Hepatocyte (in vitro differentiated cells): Measurements from ENCODE around the gene TMEM106C. TPM values are rescaled to one million over a fixed set of nuclear protein-coding genes. Genes with fewer than 3 reads are reported as not detected.

Experiments used
- DNase-seq: peaks from one replicate; pipeline ENCODE4 v3.0.0-alpha.2; 2016; ENCODE audit warnings: low spot score
- H2AFZ ChIP-seq: fragments of 200-600 bp; sonication (generic); 2 replicates; pipeline ENCODE4 v1.6.0; 2016; ENCODE audit warnings: antibody characterized with exemption, mild to moderate bottlenecking
- H3K27ac ChIP-seq: fragments of 200-600 bp; sonication (generic); 2 replicates; pipeline ENCODE4 v1.5.1; 2016; ENCODE audit warnings: mild to moderate bottlenecking
- H3K27me3 ChIP-seq: fragments of 200-600 bp; sonication (generic); 2 replicates; pipeline ENCODE4 v1.6.1; 2016
- H3K36me3 ChIP-seq: fragments of 200-600 bp; sonication (generic); replicated peaks from 2 replicates; pipeline ENCODE4 v1.5.1; 2016; ENCODE audit warnings: low read depth; ENCODE audit not compliant: insufficient read depth
- H3K4me1 ChIP-seq: fragments of 200-600 bp; sonication (generic); 2 replicates; pipeline ENCODE4 v1.5.1; 2016; ENCODE audit warnings: mild to moderate bottlenecking, moderate library complexity; ENCODE audit not compliant: insufficient read depth
- H3K4me2 ChIP-seq: fragments of 200-600 bp; sonication (generic); 2 replicates; pipeline ENCODE4 v1.6.0; 2016
- H3K4me3 ChIP-seq: fragments of 200-600 bp; sonication (generic); 2 replicates; pipeline ENCODE4 v1.5.1; 2016; ENCODE audit warnings: mild to moderate bottlenecking
- H3K79me2 ChIP-seq: fragments of 200-600 bp; sonication (generic); 2 replicates; pipeline ENCODE4 v1.6.0; 2017; ENCODE audit warnings: mild to moderate bottlenecking
- H3K9me2 ChIP-seq: fragments of 200-600 bp; sonication (generic); replicated peaks from 2 replicates; pipeline ENCODE4 v1.6.0; 2017; ENCODE audit warnings: mild to moderate bottlenecking; ENCODE audit not compliant: insufficient read depth
- H3K9me3 ChIP-seq: fragments of 200-600 bp; sonication (generic); 2 replicates; pipeline ENCODE4 v1.5.1; 2016; ENCODE audit warnings: low read depth, mild to moderate bottlenecking
- H4K20me1 ChIP-seq: fragments of 200-600 bp; sonication (generic); 2 replicates; pipeline ENCODE4 v1.6.0; 2016; ENCODE audit warnings: mild to moderate bottlenecking; ENCODE audit not compliant: insufficient read depth, poor library complexity, severe bottlenecking
- EZH2 ChIP-seq: fragments of 200-600 bp; sonication (generic); IDR thresholded peaks from 2 replicates; pipeline ENCODE4 v1.6.1; 2016; ENCODE audit warnings: antibody characterized with exemption, mild to moderate bottlenecking, borderline replicate concordance
- EZH2phosphoT487 ChIP-seq: fragments of 200-600 bp; sonication (generic); IDR thresholded peaks from one replicate; pipeline ENCODE4 v1.6.1; 2018; ENCODE audit warnings: antibody characterized with exemption, mild to moderate bottlenecking, low read depth, moderate library complexity; ENCODE audit not compliant: unreplicated experiment, severe bottlenecking
- WGBS: methylation state at CpG from one replicate; pipeline ENCODE4 v1.1.6; 2016; ENCODE audit warnings: low lambda C conversion rate; ENCODE audit errors: missing lambda C conversion rate; 5-methylcytosine and 5-hydroxymethylcytosine counted together
- polyA plus RNA-seq: library from polyadenylated mRNA; unstranded; fragments of >200 nt; fragmentation: Nextera tagmentation; extraction: Ambion mirVana; gene quantifications from 2 replicates; pipeline ENCODE4 v1.2.1, GENCODE V29; 2016
- total RNA-seq: library from RNA; depleted of rRNA; stranded (reverse); fragments of >200 nt; gene quantifications from 2 replicates; pipeline ENCODE4 v1.2.3, GENCODE V29; 2014
- TF ChIP-seq, protein P1 (sequence below): fragments of 200-600 bp; sonication (generic); IDR thresholded peaks from 2 replicates; pipeline ENCODE4 v1.5.1; 2016; ENCODE audit warnings: antibody characterized with exemption, mild to moderate bottlenecking; ENCODE audit not compliant: poor library complexity

Gene TMEM106C
- total and polyA plus RNA-seq, 2 experiments from 2014 or later = 101 to 113 TPM

DNA sequence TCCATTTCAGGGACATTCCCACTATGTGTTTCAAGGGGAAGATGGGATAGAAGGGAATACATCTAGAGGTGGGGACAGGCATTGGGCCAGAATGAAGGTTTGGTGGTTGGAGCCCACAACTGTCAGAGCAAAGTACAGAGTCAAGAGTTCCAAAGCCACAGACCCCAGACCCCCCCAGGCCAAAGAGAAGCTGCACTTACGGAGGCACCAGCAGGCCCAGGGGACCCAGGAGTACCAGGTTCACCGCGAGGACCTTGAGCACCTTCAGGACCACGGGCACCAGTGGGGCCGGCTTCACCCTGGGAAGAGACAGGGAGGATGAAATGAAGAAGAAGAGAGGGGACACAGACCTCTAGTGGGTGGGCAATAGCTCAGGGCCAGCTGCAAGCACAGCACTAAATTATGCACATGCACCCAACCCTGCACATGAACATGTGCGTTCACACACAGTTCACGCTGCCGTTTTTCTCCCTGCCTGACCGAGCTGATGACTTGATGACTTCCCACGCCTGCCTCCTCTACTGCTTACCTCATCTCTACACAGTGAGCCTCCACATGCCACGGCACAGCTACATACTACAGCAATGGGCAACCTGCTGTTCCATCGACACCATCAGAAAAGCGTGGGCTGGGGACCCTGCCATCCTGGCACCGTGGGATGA is 24.1 kb downstream of the TMEM106C start:
- no peak overlapping the region for H3K4me2 ChIP-seq
- WGBS = 93% methylated on average over 13 of the region's 14 CpGs
- no peak for DNase-seq
- H3K79me2 ChIP-seq = no peaks in the 10 kb centered on the region
- H3K4me1 ChIP-seq = peaks cover 10% of the 10 kb centered on the region
- H3K4me3 ChIP-seq = no peak overlapping the region
- no peaks in the 10 kb centered on the region for H3K27me3 ChIP-seq
- H3K27ac ChIP-seq = no peak overlapping the region
- TF ChIP-seq EZH2 = no peak
- TF ChIP-seq EZH2phosphoT487 = no peak
- TF ChIP-seq, protein P1, sequence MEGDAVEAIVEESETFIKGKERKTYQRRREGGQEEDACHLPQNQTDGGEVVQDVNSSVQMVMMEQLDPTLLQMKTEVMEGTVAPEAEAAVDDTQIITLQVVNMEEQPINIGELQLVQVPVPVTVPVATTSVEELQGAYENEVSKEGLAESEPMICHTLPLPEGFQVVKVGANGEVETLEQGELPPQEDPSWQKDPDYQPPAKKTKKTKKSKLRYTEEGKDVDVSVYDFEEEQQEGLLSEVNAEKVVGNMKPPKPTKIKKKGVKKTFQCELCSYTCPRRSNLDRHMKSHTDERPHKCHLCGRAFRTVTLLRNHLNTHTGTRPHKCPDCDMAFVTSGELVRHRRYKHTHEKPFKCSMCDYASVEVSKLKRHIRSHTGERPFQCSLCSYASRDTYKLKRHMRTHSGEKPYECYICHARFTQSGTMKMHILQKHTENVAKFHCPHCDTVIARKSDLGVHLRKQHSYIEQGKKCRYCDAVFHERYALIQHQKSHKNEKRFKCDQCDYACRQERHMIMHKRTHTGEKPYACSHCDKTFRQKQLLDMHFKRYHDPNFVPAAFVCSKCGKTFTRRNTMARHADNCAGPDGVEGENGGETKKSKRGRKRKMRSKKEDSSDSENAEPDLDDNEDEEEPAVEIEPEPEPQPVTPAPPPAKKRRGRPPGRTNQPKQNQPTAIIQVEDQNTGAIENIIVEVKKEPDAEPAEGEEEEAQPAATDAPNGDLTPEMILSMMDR = no peak
- H4K20me1 ChIP-seq = no peaks in the 10 kb centered on the region
- H2AFZ ChIP-seq = no peak overlapping the region
- no peaks in the 10 kb centered on the region for H3K9me2 ChIP-seq
- H3K9me3 ChIP-seq = no peaks in the 10 kb centered on the region
- H3K36me3 ChIP-seq = no peaks in the 10 kb centered on the region

DNA sequence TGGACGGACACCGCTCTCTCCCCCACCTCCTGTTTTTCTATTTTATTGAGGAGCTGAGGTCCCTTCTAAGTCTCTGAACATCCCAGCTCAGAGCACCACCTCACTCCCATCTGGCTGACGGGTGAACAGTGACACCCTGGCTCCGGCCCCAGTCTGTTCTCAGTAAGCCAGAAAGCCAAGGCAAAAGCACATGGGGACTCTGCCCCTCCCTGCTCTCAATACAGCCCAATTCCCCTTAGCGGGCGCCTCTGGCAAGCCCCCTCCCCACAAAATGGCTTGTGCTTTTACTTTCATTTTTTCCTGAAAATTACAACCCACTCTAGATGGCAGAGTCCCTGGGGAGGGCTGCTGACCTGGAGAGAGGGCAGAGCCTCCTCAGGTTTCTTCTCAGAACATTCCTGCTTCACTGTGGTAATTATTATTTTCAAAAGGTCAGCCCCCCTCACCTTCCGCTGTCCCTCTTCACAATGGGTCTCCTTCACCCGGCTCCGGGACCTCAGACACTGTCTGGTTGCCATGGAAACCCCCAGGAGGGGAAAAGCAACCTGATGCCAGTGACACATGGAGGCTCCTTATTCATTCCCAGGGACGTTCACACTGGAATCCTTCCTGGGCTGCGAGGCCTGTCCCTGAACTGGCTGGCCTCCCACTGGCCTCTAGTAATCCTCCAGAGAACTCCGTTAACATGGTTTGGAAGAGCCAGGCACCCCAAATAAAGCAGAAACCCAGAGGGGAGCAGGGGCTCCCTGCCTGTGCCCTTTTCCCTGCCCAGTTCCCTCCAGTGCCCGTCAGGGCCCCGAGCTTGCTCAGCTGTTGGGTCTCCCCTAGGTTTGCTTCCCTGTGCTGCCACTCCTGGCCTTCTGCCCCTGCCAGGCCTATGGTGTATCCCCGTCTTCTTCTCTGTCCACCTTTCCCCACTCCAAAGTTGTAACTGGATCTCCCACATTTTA is 25.0 kb downstream of the TMEM106C start:
- Histone ChIP-seq H3K4me1 (peaks cover 10% of the 10 kb centered on the region), H3K4me3 (no peak overlapping the region), H4K20me1 (no peaks in the 10 kb centered on the region), H3K36me3 (no peaks in the 10 kb centered on the region), H3K27me3 (no peaks in the 10 kb centered on the region), H3K27ac (no peak overlapping the region), H3K79me2 (no peaks in the 10 kb centered on the region), H3K9me3 (no peaks in the 10 kb centered on the region), H3K4me2 (peak overlapping the region; percentile 29), H3K9me2 (no peaks in the 10 kb centered on the region), H2AFZ (no peak overlapping the region)
- DNase-seq = no peak
- WGBS = 63% methylated on average over 15 of the region's 15 CpGs
- TF ChIP-seq EZH2 = no peak

DNA sequence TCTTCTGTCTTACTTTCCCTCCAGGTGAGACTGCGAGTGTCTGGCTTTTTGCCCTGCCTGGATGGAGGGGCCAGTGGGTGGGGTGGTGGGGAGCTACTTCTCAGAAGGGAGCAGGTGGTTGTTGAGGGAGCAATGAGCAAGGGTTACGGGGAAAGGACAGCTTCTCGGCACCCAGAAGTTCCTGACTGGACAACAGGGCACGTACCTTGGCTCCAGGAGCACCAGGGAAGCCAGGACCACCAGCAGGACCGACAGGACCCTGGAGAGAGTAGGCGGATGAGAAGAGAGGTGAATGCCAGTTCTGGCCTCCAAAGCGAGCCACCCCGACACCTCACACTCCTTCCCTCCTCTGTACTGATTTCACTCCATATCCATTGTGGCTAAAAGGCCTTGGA is 25.6 kb downstream of the TMEM106C start:
- TF ChIP-seq, protein P1 = no peak
- TF ChIP-seq EZH2 (no peak), EZH2phosphoT487 (no peak)
- Histone ChIP-seq H3K4me3 (no peak overlapping the region), H3K9me2 (no peaks in the 10 kb centered on the region), H3K4me1 (peaks cover 10% of the 10 kb centered on the region), H3K27me3 (no peaks in the 10 kb centered on the region), H3K79me2 (no peaks in the 10 kb centered on the region), H2AFZ (no peak overlapping the region), H4K20me1 (no peaks in the 10 kb centered on the region), H3K9me3 (no peaks in the 10 kb centered on the region), H3K4me2 (no peak overlapping the region), H3K27ac (no peak overlapping the region), H3K36me3 (no peaks in the 10 kb centered on the region)
- DNase-seq = no peak
- 91% methylated on average over 8 of the region's 8 CpGs for WGBS

DNA sequence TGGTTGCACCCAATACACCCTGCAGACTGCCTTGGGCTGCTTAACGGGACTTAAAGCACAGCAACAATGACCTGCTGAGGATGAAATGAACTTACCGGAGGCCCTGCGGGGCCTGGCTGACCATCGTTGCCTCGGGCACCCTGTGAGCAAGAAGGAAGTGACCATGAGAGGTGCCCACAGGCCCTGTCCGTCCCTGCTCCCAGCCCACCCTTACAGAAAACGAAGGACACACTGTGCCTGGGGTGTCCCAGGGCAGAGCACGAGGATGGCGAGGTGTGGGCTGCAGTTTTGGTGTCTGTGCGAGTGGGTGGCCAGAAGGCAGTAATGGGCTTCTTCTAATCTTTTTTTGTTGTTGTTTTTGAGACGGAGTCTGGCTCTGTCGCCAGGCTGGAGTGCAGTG is 26.3 kb downstream of the TMEM106C start:
- Histone ChIP-seq H3K36me3 (no peaks in the 10 kb centered on the region), H3K4me2 (no peak overlapping the region), H4K20me1 (no peaks in the 10 kb centered on the region), H3K79me2 (no peaks in the 10 kb centered on the region), H2AFZ (no peak overlapping the region), H3K9me3 (no peaks in the 10 kb centered on the region), H3K4me3 (no peak overlapping the region), H3K9me2 (no peaks in the 10 kb centered on the region), H3K27ac (no peak overlapping the region), H3K27me3 (no peaks in the 10 kb centered on the region), H3K4me1 (peaks cover 10% of the 10 kb centered on the region)
- WGBS = 94% methylated on average over 12 of the region's 12 CpGs
- no peak for DNase-seq
- TF ChIP-seq EZH2phosphoT487 (no peak), EZH2 (no peak)
- TF ChIP-seq, protein P1 = no peak
